Gastroesophageal sphincter (tissue), 4 donors: Measurements from ENCODE around the gene SLMAP. TPM values are rescaled to one million over a fixed set of nuclear protein-coding genes. Genes with fewer than 3 reads are reported as not detected.

Source experiments
- ATAC-seq: fragments of 150-250 bp; one replicate; pipeline ENCODE4 v1.9.1; 2016; ENCODE audit warnings: mild to moderate bottlenecking, moderate library complexity
- H3K27ac ChIP-seq, 4 donors: fragments of 200-600 bp; sonication (generic) in 3 of 4; 1 replicate in 3 of 4; 2 replicates in 1 of 4; pipeline ENCODE4 v1.5.1; 2016 to 2019
- H3K27me3 ChIP-seq: fragments of 200-600 bp; sonication (generic); one replicate; pipeline ENCODE4 v1.5.1; 2019
- H3K36me3 ChIP-seq, 2 donors: fragments of 200-600 bp; sonication (generic); one replicate each; pipeline ENCODE4 v1.5.1; 2019; ENCODE audit warnings: control low read depth in 1 of 2
- H3K4me1 ChIP-seq, 3 donors: fragments of 200-600 bp; sonication (generic); 1 replicate in 2 of 3; 2 replicates in 1 of 3; pipeline ENCODE4 v1.5.1; 2016 to 2019; ENCODE audit warnings: control low read depth in 2 of 3
- H3K4me3 ChIP-seq, 2 donors: fragments of 200-600 bp; sonication (generic); one replicate each; pipeline ENCODE4 v1.5.1; 2019; ENCODE audit warnings: mild to moderate bottlenecking in 1 of 2, moderate library complexity in 1 of 2
- H3K9me3 ChIP-seq, 3 donors: fragments of 200-600 bp; sonication (generic); one replicate each; pipeline ENCODE4 v1.5.1; 2017 to 2019; ENCODE audit warnings: control low read depth in 2 of 3
- CTCF ChIP-seq, 4 experiments: fragments of 200-600 bp in 2 of 4; fragments of 450-650 bp in 2 of 4; sonication (generic) in 1 of 4; IDR thresholded peaks; one replicate each; pipeline ENCODE4 v1.5.1; 2017 to 2019; ENCODE audit warnings: antibody characterized with exemption in 4 of 4, mild to moderate bottlenecking in 2 of 4, moderate library complexity in 2 of 4
- EP300 ChIP-seq: sonication (generic); formaldehyde crosslinking; IDR thresholded peaks from one replicate; pipeline ENCODE4 v1.6.1; 2017; ENCODE audit warnings: antibody characterized with exemption, mild to moderate bottlenecking
- POLR2A ChIP-seq, 2 donors: fragments of 450-650 bp; IDR thresholded peaks; one replicate each; pipeline ENCODE4 v1.6.1; 2017; ENCODE audit warnings: antibody characterized with exemption in 2 of 2, mild to moderate bottlenecking in 2 of 2, moderate library complexity in 1 of 2
- POLR2AphosphoS5 ChIP-seq: sonication (generic); formaldehyde crosslinking; IDR thresholded peaks from one replicate; pipeline ENCODE4 v1.6.1; 2017; ENCODE audit warnings: antibody characterized with exemption
- WGBS, 2 donors: methylation state at CpG; one replicate each; pipeline ENCODE4 v1.1.5; 2018; ENCODE audit warnings: low coverage in 1 of 2; 5-methylcytosine and 5-hydroxymethylcytosine counted together
- total RNA-seq, 4 donors: library from RNA; depleted of rRNA; stranded (reverse); fragments of >200 nt; gene quantifications; one replicate each; pipeline ENCODE4 v1.1.0, GENCODE V29; 2016

Gene SLMAP
- total RNA-seq, 4 donors from 2014 or later = 462 to 594 (median 531) TPM

DNA sequence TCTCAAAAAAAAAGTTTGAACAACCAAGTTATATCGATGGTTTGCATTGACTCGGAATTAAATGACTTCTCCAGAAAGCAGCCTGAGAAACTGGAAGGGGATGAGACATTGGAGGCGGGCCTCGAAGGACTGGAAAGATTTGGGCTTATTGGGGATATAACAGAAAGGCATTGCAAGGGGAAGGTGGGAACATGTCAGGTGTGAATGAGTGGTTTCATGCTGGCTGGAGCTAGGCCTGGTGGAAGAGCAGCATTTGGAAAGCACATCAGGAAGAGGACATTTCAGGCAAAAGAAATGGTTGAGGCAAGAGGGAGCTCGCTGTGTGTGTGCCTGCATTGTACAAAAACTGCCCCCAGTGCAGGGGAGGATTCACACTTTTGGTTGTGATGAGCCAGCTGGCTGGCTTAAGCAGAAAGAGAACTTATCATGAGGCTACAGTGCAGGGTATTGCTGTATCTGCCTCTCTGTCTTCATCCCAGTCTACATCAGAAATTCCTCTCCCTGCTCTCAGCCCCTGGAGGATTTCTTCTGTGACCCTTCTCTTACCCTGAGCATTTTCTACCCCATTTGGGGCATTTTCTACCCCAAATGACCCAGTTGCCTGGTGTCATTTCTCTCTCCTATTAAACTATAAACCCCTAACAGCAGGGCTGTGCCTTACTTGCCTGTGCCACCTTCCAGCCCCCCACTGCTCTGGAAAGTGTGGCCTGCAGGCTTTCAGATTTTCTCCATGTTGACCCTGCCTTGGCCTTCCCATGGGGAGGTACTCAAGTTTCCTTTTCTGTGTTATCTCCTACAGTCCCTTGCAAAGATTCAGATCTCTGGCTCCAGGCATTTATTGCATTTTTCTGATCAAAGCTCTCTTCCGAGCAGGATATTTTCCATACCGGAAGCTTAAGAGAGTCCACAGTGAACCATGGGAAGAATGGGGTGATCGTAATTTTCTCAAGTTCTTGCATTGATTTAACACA, 187.7 kb downstream of the SLMAP start:
- Histone ChIP-seq H3K36me3 (no peaks in the 10 kb centered on the region), H3K9me3 (no peaks in the 10 kb centered on the region), H3K27ac (peak overlapping the region; percentile 3 to 77 (median 68)), H3K4me1 (peaks cover 0 to 52% (median 17%) of the 10 kb centered on the region in 3 donors), H3K27me3 (no peaks in the 10 kb centered on the region), H3K4me3 (no peak overlapping the region)
- no peak for ATAC-seq
- WGBS, 2 donors = 61 to 63% methylated on average over 7 of the region's 8 CpGs
- TF ChIP-seq CTCF (IDR thresholded peaks at IDR 0.05) (no peak), EP300 (no peak), POLR2AphosphoS5 (peak; percentile 6), POLR2A (IDR thresholded peaks at IDR 0.05) (no peak)

DNA sequence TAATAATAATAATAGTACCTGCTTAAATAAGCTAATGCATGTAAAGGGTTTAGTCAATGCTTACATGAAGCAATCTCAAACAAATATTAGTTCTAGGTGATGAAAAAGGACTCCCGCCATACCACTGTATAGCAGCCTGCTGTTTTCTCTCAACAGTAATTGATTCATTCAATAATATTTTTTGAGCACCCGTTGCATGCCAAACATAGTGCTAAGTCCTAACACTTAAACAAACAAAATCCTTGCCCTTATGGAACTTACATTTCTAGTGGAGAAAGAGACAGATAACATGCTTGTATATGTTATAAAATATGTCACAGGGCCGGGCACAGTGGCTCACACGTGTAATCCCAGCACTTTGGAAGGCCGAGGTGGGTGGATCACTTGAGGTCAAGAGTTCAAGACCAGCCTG, 190.9 kb downstream of the SLMAP start:
- Histone ChIP-seq H3K9me3 (no peaks in the 10 kb centered on the region), H3K36me3 (no peaks in the 10 kb centered on the region), H3K27me3 (no peaks in the 10 kb centered on the region), H3K4me1 (peaks cover 9 to 79% (median 38%) of the 10 kb centered on the region in 3 donors), H3K4me3 (no peak overlapping the region), H3K27ac (peak overlapping the region in 2 of 4 donors; percentile 4 to 96)
- no peak for ATAC-seq
- WGBS, 2 donors = 51 to 73% methylated on average over 5 of the region's 5 CpGs
- TF ChIP-seq POLR2AphosphoS5 = no peak
- TF ChIP-seq EP300 = no peak
- no peak for TF ChIP-seq CTCF (IDR thresholded peaks at IDR 0.05)
- no peak for TF ChIP-seq POLR2A (IDR thresholded peaks at IDR 0.05)

- 58 to 61% methylated on average over 5 to 6 of the region's 12 CpGs for WGBS, 2 donors
- no peak for ATAC-seq
- H3K27ac ChIP-seq = peak overlapping the region; percentile 26 to 96 (median 92)
- H3K36me3 ChIP-seq = no peaks in the 10 kb centered on the region
- H3K9me3 ChIP-seq = no peaks in the 10 kb centered on the region
- H3K4me3 ChIP-seq = no peak overlapping the region
- no peaks in the 10 kb centered on the region for H3K27me3 ChIP-seq
- peaks cover 13 to 81% (median 43%) of the 10 kb centered on the region in 3 donors for H3K4me1 ChIP-seq
- TF ChIP-seq CTCF (IDR thresholded peaks at IDR 0.05) = no peak
- no peak for TF ChIP-seq POLR2A (IDR thresholded peaks at IDR 0.05)
- TF ChIP-seq EP300 = no peak
- no peak for TF ChIP-seq POLR2AphosphoS5
Observed at GRCh38 chr3:57948080-57948671, 192.1 kb downstream of the SLMAP start.

DNA sequence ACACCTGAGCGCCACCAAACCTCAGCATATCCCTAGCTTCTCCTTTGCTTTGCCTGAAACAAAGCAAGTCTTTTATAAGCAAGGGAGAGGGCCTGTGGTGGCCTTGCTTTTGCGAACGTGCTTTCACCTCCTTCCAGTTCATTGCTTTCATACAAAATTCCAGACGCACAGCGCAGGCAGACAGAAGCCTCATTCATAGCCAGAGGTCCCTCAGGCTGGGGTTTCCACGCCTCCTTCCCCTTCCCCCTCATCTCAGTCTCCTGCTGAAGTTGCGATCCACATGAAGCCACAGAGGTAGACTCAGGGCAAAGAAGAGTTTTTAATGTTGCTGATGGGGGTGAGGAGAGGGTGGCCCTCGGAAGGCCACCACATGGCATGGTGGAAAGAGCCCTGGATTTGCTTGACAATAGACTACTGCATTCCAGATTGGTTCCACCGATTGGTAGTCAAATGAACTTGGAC, 192.7 kb downstream of the SLMAP start:
- H3K9me3 ChIP-seq = no peaks in the 10 kb centered on the region
- no peaks in the 10 kb centered on the region for H3K36me3 ChIP-seq
- no peak for TF ChIP-seq POLR2A (IDR thresholded peaks at IDR 0.05)
- no peak for TF ChIP-seq POLR2AphosphoS5
- no peak for TF ChIP-seq CTCF (IDR thresholded peaks at IDR 0.05)
- no peak for TF ChIP-seq EP300
- H3K27me3 ChIP-seq = no peaks in the 10 kb centered on the region
- WGBS, 2 donors = 70 to 89% methylated on average over 2 to 3 of the region's 9 CpGs
- no peak overlapping the region for H3K4me3 ChIP-seq
- H3K4me1 ChIP-seq = peaks cover 13 to 81% (median 44%) of the 10 kb centered on the region in 3 donors
- H3K27ac ChIP-seq = peak overlapping the region; percentile 26 to 96 (median 92)
- ATAC-seq = no peak
